GM21360 (cell line): ENCODE results near the gene PPP1R12B.
"Not testable (repeated sequence)": the region's sequence is repeated elsewhere in the genome, so short reads cannot be mapped to it uniquely, and the experiment has no call there.

Source experiments
- ATAC-seq: cut with Tn5 transposase; IDR thresholded peaks from one replicate; pipeline ENCODE4 v1.9.1; 2021; ENCODE audit warnings: mild to moderate bottlenecking, moderate library complexity; ENCODE audit not compliant: unreplicated experiment

The PPP1R12B gene

GRCh38 chr1:202439308-202439707 is 90.8 kb downstream of the PPP1R12B start:
- ATAC-seq = no peak

DNA sequence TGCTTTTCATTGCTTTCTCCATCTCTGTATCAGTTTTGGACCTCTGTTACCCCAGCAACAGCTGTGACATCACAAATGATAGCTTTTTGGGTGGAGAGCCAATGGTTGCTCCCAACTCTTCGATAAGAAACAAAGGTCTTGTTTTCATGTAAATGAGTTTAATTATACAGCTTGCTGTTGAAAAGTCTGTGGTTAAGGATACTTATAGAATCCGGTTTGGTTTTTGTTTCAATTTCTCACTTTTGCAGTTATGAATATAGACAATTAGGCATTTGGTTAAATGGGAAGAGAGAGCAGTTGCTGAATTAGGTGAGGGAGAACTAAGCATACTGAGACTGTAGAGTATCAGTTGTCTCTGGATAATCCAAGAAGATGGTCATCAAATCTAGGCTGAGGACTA is 99.6 kb downstream of the PPP1R12B start:
- ATAC-seq = not testable (repeated sequence)

GRCh38 chr1:202451641-202452040 is 103.1 kb downstream of the PPP1R12B start:
- ATAC-seq = not testable (repeated sequence)

DNA sequence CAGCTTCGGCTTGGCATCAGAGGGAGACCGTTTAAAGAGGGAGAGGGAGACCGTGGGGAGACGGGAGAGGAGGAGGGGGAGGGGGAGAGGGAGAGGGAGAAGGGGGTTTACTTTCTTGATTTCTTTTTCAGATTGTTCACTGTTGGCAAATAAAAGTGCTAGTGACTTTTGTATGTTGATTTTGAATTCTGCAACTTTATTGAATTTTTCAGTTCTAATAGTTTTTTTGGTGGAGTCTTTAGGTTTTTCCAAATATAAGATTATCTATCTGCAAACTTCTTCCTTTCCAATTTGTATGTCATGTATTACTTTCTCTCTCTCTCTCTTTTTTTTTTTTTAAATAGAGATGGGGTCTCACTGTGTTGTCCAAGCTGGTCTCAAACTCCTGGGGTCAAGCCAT is 104.0 kb downstream of the PPP1R12B start:
- no peak for ATAC-seq

- not testable (repeated sequence) for ATAC-seq
Measured at GRCh38 chr1:202456372-202457169, 108.1 kb downstream of the PPP1R12B start.

DNA sequence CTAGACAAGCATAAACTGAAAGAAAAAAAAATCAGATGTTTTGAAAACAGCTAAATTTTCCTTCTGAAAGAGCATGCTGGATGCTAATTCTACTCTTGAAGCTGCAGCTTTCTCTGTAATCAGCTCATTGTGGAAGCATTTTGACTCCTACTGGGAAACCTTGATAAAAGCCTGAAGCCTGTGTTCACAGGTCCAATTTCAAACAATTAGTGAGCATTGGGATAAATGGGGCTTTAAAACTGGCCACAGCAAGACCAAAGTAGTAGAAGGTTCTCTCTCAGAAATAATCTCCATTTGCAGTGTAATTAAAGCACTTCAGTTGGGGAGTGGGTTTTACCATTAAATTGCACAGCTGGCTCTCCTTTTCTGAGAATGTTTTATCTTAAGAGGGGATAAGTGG is 110.2 kb downstream of the PPP1R12B start:
- ATAC-seq = not testable (repeated sequence)

- not testable (repeated sequence) for ATAC-seq
Measured at GRCh38 chr1:202459470-202460142, 111.1 kb downstream of the PPP1R12B start.

- not testable (repeated sequence) for ATAC-seq
Measured at GRCh38 chr1:202460143-202460495, 111.6 kb downstream of the PPP1R12B start.

GRCh38 chr1:202462342-202463076 is 114.0 kb downstream of the PPP1R12B start:
- no peak for ATAC-seq

DNA sequence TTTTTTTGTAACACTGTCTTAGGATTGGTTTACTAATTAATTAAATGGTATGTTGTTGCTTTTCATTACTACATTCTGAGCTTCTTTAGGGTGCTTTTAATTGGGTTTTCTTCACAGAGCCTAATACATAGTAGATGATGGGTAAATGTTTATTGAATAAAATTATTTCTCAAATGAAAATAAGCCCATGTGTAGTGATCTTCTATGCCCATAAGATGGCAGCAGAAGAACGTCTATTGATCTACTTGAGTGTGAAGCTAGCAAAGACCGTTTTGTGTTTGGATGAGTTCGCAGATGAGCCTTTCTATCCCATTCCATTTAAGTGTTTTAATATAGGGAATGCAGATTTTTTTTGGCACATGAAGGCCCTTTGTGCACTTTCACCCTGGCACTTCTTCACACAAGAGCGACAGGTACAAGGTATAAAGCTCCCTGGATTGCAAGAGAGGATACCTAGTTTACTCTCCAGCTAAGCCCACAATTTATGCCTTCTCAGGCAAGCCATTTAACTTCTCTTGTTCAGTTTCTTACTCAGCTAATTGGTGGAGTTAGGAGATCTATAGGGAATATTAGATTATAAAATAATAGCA is 115.7 kb downstream of the PPP1R12B start:
- ATAC-seq = not testable (repeated sequence)

DNA sequence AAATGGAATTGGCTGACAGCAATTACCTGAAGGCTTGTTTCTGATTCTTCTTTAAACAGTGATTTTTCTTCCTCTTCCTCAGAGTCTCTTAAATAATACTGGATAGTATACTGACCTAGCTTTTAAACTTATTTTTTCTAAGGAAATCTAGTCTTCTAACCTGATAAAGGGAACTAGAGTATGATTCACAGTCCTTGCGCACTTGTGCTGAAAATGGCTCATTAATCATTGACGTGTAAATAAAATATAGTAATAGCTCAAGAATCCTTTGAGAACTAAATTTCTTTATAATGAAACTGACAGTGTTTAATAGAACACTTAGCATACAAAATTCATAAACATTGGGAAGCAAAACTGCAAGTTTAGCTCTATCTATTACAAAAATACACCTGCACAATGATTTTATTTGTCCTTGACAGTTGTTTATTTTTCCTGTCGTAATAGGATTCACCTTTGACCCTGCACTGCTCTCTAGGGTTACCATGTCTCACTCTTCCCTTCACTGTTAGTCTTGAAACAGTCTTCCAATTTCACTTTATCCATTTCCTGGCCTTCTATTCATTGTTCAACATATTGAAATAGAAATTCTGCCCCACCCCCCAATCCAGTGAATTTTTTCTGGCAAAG is 117.3 kb downstream of the PPP1R12B start:
- not testable (repeated sequence) for ATAC-seq

GRCh38 chr1:202466339-202466738 is 117.8 kb downstream of the PPP1R12B start:
- not testable (repeated sequence) for ATAC-seq

DNA sequence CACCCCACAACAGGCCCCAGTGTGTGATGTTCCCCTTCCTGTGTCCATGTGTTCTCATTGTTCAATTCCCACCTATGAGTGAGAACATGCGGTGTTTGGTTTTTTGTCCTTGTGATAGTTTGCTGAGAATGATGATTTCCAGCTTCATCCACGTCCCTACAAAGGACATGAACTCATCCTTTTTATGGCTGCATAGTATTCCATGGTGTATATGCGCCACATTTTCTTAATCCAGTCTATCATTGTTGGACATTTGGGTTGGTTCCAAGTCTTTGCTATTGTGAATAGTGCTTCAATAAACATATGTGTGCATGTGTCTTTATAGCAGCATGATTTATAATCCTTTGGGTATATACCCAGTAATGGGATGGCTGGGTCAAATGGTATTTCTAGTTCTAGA is 118.9 kb downstream of the PPP1R12B start:
- ATAC-seq = not testable (repeated sequence)

GRCh38 chr1:202468695-202469094 is 120.2 kb downstream of the PPP1R12B start:
- not testable (repeated sequence) for ATAC-seq

DNA sequence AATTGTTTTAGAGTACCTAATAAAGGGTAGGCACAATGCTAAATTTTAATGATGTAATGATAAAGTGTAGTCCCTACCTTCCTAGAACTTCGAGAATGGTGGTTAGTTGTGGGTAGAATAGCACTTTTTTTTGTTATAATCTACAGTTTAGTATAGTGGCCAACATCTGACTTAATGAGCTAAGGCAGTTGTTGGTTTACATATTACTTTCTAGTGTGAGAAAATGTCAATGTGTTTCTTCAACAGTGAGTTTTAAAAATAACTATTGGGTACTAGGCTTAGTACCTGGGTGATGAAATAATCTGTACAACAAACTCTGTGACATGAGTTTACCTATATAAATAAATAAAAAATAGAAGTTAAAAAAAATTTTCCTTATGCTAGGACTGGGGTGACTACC is 120.6 kb downstream of the PPP1R12B start:
- ATAC-seq = not testable (repeated sequence)

DNA sequence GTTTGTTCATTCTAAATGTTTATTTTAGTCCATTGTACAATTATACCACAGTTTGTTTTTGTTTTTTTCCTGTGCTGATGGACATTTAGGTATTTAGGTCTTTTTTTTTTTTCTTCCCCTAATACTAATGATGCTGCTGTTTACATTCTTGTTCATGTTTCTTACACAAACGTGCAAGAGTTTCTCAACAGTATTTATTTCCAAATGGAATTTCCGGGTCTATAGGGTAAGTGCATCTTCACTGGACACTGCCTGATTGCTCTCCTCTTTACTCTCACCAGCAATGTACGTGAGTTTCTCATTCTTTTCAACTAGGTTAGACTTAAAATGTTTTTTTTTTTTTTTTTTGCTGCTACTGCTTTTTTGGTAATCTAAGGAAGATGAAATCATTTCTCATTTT is 122.7 kb downstream of the PPP1R12B start:
- ATAC-seq = no peak

DNA sequence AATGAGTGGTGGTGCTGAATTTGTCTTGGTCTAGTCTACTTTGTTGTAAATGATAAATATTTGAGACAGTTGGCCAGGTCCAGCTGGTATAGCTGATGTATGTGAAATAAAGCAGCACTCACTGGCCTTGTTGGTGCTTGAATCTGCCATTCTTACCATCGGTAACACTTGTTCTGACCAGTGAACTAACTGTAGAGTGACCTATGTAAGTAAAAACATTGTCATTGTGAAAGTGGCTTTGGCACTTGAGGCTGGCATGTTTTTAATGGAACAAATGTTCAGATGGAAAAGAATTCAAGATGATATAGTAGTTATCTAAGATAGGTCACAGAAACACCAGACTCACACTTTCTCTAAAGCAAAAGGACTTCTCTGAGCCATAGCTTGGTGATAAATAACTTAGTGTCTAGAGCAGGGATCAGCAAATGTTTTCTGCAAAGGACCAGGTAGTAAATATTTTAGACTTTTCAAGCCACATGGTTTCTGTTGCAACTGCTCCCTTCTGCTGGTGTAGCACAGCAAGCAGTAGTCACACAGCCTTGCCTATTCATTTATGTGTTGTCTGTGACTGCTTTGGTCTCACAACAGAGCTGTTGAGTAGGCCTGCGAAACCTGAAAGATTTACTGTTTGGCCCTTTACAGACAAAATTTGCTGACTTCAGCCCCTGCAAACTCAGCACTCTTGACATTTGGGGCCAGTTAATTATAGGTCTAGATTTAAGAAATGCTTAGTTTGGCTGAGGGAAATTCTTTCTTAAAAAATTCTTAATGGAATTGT is 124.0 kb downstream of the PPP1R12B start:
- not testable (repeated sequence) for ATAC-seq

DNA sequence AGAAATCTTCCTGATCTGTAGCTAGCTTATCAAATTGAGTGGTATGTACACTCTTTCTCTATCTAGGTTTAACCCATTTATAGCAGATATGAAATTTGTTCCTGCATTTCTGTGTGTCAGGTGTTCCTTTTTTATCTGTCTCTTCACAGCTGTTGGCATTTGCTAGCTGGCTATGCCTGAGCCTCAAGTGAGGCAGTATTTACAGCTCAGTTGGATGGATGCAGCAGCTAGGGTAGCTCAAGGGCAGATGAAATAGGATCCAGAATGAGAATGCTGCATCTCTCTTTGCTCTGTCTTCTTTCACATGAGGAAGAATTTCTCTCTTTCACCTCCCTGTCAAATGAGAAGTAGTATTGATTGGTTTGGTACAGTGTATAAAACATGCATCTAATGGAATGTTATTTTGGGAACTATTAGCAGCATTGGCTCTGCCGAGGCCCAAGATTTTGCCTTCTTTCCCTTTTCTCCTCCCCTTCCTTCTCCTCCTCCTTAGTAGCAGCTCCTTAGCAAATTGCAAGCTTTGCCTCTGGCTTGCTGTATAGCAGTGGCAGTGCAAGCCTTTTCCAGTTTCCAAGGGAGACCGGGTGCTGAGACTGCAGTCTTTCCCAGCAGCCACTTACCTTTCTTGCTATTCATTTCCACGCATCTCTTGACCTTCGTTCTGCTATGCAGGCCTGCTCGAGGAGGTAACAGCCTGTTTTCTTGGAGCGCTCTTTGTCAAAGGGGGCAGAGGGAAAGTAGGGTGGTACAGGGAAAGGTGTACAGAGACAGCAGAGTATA is 125.0 kb downstream of the PPP1R12B start:
- not testable (repeated sequence) for ATAC-seq

- not testable (repeated sequence) for ATAC-seq
Measured at GRCh38 chr1:202479661-202480060, 131.2 kb downstream of the PPP1R12B start.
